HG03097 (cell line): ENCODE results near the gene ZNF70.

Experiments
- ATAC-seq: cut with Tn5 transposase; IDR thresholded peaks from one replicate; pipeline ENCODE4 v1.9.1; 2021; ENCODE audit not compliant: unreplicated experiment, low FRiP score

ZNF70 gene

GRCh38 chr22:23750714-23751440, at the start of gene ZNF70:
TSS of gene ZNF70 (minus strand) at chr22:23751112. CDS start at chr22:23745140, 5,972 bp downstream.
- ATAC-seq, result peak; percentile 67

DNA sequence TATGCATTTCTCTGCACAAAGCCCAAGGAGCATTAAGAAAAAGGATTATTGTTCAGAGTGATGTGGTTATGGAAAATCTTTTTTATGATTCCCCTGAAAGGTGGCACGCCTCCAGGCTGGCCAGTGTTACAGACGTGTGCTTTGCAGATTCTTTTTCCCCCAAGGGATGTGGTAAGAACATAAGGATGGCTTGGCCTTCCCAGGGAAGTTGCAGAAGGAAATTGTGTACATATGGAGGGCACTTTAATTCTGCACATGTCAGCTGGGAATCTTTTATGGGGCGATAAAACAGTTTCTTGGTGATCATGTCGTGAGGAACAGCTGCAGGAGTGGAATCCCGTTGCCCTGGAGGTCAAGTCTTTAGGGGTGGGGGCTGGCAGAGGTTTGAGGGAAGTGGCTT, 45.5 kb upstream of the ZNF70 start:
- no peak for ATAC-seq

DNA sequence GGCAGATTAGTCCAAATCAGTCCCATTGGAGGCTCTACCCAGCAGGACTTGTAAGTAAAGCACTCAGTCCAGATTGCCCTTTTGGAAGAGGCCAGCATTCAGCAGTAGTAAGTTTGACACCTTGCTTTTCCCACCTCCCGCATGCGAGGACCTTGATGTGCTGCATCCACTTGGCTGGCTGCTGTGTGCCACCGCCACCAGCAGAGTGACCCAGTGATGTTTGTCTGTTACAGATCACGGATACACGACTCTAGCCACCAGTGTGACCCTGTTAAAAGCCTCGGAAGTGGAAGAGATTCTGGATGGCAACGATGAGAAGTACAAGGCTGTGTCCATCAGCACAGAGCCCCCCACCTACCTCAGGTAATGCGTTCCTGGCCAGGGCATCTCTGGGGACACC, 42.4 kb upstream of the ZNF70 start:
- no peak for ATAC-seq

DNA sequence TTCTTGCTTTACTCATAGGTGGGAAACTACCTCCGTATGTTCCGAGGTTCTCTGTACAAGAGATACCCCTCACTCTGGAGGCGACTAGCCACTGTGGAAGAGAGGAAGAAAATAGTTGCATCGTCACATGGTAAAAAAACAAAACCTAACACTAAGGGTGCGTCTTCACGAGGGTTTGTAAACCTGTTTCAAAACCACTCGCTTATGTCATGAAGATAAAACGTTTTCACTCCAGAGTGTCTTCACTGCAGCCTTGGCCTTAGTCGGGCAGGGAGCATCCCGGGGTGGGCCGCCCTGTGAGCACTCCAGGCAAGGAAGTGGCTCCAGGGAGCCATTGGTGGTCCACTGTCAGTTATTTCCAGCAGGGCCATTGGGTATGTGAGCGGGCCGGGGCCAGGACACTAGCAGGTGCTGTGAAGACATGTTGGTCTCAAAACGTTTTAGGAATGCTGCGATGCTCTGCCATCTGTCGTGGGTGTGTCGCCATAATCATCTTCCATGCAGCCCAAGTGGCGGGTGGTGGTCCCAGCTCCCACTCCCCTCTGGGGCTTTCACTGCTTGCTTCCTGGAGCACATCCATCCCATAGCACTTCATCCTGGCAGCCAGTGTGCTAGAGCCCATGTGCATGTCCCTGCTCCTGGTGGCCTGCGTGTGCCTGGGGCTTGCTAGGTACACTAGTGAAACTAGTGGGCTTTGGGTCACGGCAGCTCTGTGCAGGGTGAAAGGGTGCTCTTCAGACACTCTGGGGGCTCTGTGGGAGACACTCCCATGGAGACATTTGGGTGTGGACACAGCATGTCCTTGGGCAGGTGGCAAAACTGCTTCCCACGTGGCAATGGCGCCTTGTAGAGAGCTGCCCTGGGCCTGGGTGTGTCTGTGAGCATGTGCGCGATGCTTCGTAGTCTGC, 41.1 kb upstream of the ZNF70 start:
- ATAC-seq, result no peak

DNA sequence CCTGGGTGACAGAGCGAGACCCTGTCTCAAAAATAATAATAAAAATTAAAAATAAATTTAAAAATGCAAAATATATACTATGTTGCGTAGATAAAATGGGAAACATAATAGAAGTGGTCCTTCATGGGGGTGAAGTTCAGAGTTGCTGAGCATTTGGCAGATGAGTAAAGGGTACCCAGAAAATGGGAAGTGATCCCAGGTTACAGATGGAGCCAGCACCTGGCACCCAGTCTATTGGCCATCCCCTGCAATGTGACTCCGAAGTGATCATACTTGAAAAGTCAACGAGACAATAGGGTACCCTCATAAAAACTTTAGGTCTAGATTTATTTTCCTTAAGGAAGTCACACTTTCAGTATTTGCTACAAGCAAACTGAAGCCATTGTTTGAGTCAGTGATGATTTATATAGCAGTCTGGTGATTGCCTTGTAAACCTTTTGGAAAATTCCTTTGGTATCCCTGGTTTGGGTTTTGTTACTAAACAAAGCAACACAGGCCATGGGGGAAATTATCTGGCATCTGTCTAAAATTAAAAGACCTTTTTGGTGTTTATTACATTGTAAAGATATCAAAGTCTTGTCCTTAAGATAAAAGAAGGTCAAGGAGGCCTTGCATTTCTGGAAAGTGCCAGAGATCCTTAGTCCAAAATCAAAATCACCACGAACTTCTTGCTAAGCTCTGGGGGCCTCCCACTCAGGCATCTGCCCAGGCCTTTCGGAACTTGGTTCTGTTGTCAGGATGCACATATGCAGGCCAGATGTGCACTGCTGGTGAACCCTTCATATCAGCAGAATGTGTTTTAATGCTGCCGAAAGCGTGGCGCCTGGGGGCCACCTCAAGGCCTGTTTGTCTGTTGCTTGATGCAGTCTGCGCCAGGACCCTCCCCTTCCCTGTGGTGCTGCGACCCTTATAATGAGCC, 40.2 kb upstream of the ZNF70 start:
- ATAC-seq, result no peak

- no peak for ATAC-seq
These were observed 38.7 kb upstream of the ZNF70 start for GRCh38 chr22:23789638-23790037.

GRCh38 chr22:23789121-23789520, 38.2 kb upstream of the ZNF70 start:
- no peak for ATAC-seq

- no peak for ATAC-seq
These were observed 37.0 kb upstream of the ZNF70 start for GRCh38 chr22:23787910-23788309.

DNA sequence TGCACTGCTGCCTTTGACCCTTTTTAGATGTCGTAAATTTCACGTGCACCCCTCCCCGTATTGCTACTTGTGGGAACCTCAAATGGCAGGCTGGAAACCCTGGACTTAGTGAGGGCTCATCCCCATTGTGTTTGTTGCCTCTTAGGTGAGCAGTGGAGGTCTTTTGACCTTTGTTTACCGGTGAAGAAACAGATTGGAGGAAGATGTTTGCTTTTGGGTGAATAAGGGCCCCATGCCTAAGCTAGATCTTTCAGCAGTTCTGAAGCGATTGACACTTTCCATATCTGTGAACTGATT, 36.6 kb upstream of the ZNF70 start:
- ATAC-seq, result peak; percentile 12

- ATAC-seq, result peak; percentile 56
These were observed 36.1 kb upstream of the ZNF70 start, which contains the start of gene SMARCB1 for GRCh38 chr22:23786752-23787599. TSS of gene SMARCB1 (plus strand) at chr22:23786966. CDS start at chr22:23787170, 204 bp downstream.

DNA sequence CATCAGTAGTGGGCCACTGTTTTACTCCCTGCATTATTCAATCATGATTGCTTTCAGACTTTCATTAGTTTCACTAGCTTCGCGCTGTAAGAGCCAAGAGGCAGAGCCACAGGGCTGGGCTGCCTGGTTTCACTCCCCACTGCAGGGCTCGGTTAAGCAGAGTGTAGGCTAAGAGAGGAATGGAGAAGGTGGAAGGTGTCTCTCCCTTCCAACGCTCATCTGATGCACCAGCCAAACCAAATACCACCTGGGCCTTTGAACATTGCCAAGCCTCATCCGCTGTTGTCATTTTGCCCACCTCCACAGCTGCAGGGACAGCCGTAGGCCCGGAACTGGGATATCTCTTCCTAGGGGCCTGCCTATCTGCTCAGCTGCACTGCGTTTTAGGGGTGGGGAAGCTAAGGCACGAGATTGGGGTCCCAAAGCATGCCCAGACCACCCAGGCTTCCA, 35.4 kb upstream of the ZNF70 start:
- peak; percentile 5 for ATAC-seq

DNA sequence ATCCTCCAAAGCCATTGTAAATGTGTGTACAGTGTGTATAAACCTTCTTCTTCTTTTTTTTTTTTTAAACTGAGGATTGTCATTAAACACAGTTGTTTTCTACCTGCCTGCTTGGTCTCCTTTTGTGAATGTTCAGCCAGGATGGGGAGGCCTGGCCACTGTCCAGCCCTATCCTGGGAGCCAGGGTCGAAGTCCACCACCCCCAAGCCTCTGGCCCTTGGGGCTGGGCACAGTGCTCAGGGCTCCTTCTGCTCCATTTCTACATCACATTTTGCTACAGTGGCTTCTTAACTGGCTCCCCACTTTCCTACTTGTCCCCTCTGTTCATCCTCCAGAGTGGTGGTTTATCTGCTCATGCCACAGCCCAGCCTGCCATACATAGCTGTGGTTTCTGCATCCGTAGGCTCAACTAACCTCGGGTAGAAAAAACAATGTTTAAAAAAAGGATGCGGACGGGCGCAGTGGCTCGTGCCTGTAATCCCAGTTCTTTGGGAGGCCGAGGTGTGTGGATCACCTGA, 33.4 kb upstream of the ZNF70 start:
- no peak for ATAC-seq

GRCh38 chr22:23783265-23784150, 32.6 kb upstream of the ZNF70 start:
- ATAC-seq, result no peak

DNA sequence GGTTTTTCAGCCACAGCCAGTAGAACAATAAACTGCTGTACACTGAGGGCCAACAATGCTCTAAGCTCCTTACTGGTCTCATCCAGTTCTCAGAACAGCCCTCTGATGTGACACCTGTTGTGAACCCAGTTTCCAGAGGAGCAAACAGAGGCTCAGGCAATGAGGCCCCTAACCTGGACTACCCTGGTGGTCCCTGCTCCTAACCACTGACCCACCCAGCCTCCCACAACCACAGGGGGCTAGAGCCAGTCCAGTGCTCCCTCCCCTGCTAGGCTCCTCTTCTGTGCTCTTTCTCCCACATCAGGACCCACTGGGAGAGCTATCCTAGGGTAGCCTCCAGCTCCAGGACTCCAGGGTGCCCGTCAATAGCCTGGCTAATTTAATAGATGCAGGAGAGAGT, 31.8 kb upstream of the ZNF70 start:
- ATAC-seq, result no peak

DNA sequence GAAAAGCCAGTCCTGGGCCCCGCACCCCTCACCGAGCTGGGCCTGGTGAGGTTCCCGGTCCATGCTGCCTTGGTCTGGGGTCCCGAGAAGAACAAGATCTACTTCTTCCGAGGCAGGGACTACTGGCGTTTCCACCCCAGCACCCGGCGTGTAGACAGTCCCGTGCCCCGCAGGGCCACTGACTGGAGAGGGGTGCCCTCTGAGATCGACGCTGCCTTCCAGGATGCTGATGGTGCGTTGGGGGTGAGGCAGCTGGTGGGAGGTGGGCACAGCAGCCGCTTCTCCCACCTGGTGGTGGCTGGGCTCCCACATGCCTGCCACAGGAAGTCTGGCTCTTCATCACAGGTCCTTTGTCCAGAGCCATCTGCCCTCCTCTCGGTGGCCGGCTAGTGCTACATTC, 31.3 kb upstream of the ZNF70 start:
- no peak for ATAC-seq

GRCh38 chr22:23781511-23782183, 30.7 kb upstream of the ZNF70 start:
- ATAC-seq, result no peak

DNA sequence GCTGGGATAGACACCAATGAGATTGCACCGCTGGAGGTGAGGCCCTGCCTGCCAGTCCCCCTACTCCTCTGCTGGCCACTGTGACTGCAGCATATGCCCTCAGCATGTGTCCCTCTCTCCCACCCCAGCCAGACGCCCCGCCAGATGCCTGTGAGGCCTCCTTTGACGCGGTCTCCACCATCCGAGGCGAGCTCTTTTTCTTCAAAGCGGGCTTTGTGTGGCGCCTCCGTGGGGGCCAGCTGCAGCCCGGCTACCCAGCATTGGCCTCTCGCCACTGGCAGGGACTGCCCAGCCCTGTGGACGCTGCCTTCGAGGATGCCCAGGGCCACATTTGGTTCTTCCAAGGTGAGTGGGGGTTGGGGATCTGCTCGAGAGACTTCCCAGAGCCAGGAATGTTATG, 30.2 kb upstream of the ZNF70 start:
- no peak for ATAC-seq

DNA sequence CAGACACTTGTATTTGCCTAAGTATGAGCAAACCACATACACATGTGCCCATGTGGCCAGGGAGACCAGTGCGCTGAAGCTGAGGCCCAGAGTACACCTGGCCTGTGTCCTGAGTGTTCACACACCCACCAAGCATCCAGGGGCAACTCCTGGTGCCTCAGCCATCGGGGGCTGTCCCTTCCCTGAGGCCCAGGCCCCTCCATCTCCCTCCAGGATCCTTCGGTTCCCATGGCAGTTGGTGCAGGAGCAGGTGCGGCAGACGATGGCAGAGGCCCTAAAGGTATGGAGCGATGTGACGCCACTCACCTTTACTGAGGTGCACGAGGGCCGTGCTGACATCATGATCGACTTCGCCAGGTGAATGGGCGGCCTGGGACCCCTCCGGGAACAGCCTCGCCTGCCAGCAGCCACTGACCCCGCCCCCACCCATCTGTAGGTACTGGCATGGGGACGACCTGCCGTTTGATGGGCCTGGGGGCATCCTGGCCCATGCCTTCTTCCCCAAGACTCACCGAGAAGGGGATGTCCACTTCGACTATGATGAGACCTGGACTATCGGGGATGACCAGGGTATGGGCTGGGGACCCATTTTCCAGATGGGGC, 29.3 kb upstream of the ZNF70 start:
- no peak for ATAC-seq
